ENCODE data around the gene NEMF. TPM values are rescaled to one million over a fixed set of nuclear protein-coding genes. Genes with fewer than 3 reads are reported as not detected.

Gene NEMF
- total RNA-seq, 5 donors from 2014 or later (not counting 1 experiment from before 2014, with no cell fraction given): 73.0 to 106 (median 88.8) TPM

Other genes with a start within 250 kb of the NEMF start
- 100 to 1,000 TPM; 211 to 322 (median 291) TPM for gene RPL36AL, start 232.2 kb downstream of the NEMF start, total RNA-seq
- gene MGAT2, start 232.0 kb downstream of the NEMF start, total RNA-seq: 10 to 100 TPM; 21.7 to 54.1 (median 41.6) TPM
- gene DNAAF2, start 217.5 kb downstream of the NEMF start, total RNA-seq: 10 to 100 TPM in 3 of 5 donors, 1 to 10 TPM in 2; 8.2 to 26.7 (median 10.0) TPM
- gene POLE2, start 164.6 kb downstream of the NEMF start, total RNA-seq: 1 to 10 TPM in 4 of 5 donors, under 1 TPM in 1; 0.99 to 4.0 (median 1.8) TPM
- 10 to 100 TPM in 4 of 5 donors, 1 to 10 TPM in 1; 8.8 to 12.5 (median 10.2) TPM for gene KLHDC1, start 159.7 kb downstream of the NEMF start, total RNA-seq
- gene KLHDC2, start 84.6 kb downstream of the NEMF start, total RNA-seq: 100 to 1,000 TPM in 1 of 5 donors, 10 to 100 TPM in 4; 69.0 to 115 (median 69.2) TPM
- 100 to 1,000 TPM in 1 of 5 donors, 10 to 100 TPM in 4; 72.0 to 111 (median 93.6) TPM for gene ARF6, start 40.3 kb upstream of the NEMF start, total RNA-seq

Measured in T-cell (primary cell).